ENCODE data around the gene TBCCD1. TPM values are rescaled to one million over a fixed set of nuclear protein-coding genes. Genes with fewer than 3 reads are reported as not detected.
A peak's percentile ranks its signal among the peaks of the same experiment; 100 is the strongest.

Gene TBCCD1
- total and polyA plus RNA-seq, 2 of the 8 experiments (the other 6 are each of a cell fraction or from before 2014, with no cell fraction given), result 11.3 to 13.9 TPM

- no peaks in the 10 kb centered on the region for H3K4me1 ChIP-seq (replicated peaks in 1 of 4; ENCODE audit: control insufficient read depth in 3 of 4, insufficient read depth in 4 of 4, low read length in 3 of 4)
- ChIA-PET POLR2A (ENCODE audit: partially characterized antibody) (interaction anchor here (1.0 to 5.4 kb wide), 2 partner anchors 181 to 185 kb away, joined by 3 to 34 read pairs; partner anchors contain the start of gene EIF4A2), CTCF (ENCODE audit: partially characterized antibody) (interaction anchor here (0.6 to 23.7 kb wide), 9 partner anchors 10 to 561 kb away, joined by 3 to 333 read pairs (median 3); partner anchors contain the start of gene AHSG)
- no peaks in the 10 kb centered on the region; a peak in 1 of 7 replicates for H3K27me3 ChIP-seq (replicated peaks in 1 of 4; ENCODE audit: control insufficient read depth in 3 of 4, extremely low read depth in 1 of 4, insufficient read depth in 3 of 4, low read length in 3 of 4)
- no peaks in the 10 kb centered on the region for H3K36me3 ChIP-seq (ENCODE audit: control insufficient read depth in 2 of 4, insufficient read depth in 4 of 4, low read length in 3 of 4)
- H3K23ac ChIP-seq (ENCODE audit: insufficient read length), result no peak overlapping the region
- H4K8ac ChIP-seq (ENCODE audit: extremely low read depth, insufficient read depth, low read length), result no peak overlapping the region
- WGBS, 2 experiments (ENCODE audit: extremely low coverage in 1 of 2, insufficient coverage in 1 of 2, insufficient read length in 1 of 2, insufficient replicate concordance in 2 of 2, low coverage in 1 of 2, low lambda C conversion rate in 2 of 2, missing lambda C conversion rate in 1 of 2), result 91% methylated on average over 7 of the region's 7 CpGs; no CpG with 5 or more reads in 1 of the 2 experiments
- H2BK5ac ChIP-seq (ENCODE audit: low read depth, low read length), result no peak overlapping the region
- H3K14ac ChIP-seq (ENCODE audit: insufficient read length), result no peak overlapping the region
- H2BK15ac ChIP-seq (ENCODE audit: low read length), result no peak overlapping the region
- no peak overlapping the region for H2BK20ac ChIP-seq (ENCODE audit: low read length)
- H3K27ac ChIP-seq (ENCODE audit: low read depth, low read length), result no peak overlapping the region
- H4K91ac ChIP-seq (replicated peaks; ENCODE audit: insufficient read length, low read length), result no peak overlapping the region
- peak overlapping the region; percentile 86 for H2AFZ ChIP-seq (ENCODE audit: low read length)
- H3K9me3 ChIP-seq (ENCODE audit: insufficient read depth in 2 of 2, low read depth in 1 of 2, low read length in 1 of 2), result no peaks in the 10 kb centered on the region
- no peaks in the 10 kb centered on the region for H3K79me1 ChIP-seq (ENCODE audit: low read depth, low read length)
- no peak for FAIRE-seq
- H2BK12ac ChIP-seq (ENCODE audit: low read depth, low read length), result no peak overlapping the region
- no peak overlapping the region for H3K18ac ChIP-seq (ENCODE audit: extremely low read depth, low read length)
- no peak for DNase-seq (ENCODE audit: low read depth in 1 of 2, low spot score in 2 of 2)
- no peak overlapping the region for H3K9ac ChIP-seq (replicated peaks in 1 of 4; ENCODE audit: extremely low read depth in 1 of 4, low read depth in 3 of 4, low read length in 3 of 4)
- H3K23me2 ChIP-seq (ENCODE audit: low read depth, low read length), result no peaks in the 10 kb centered on the region
- H3K4me2 ChIP-seq (ENCODE audit: insufficient read depth in 1 of 2, low read depth in 2 of 2, low read length in 2 of 2), result no peak overlapping the region
- H2AK5ac ChIP-seq (ENCODE audit: low read depth, low read length), result no peak overlapping the region
- no peak overlapping the region for H4K5ac ChIP-seq (ENCODE audit: insufficient read length, low read depth, low read length)
- H3K4ac ChIP-seq (replicated peaks; ENCODE audit: insufficient read length, low read depth, low read length), result no peak overlapping the region
- no peaks in the 10 kb centered on the region for H4K20me1 ChIP-seq (replicated peaks in 1 of 2; ENCODE audit: control insufficient read depth in 1 of 2, insufficient read depth in 2 of 2, low read length in 2 of 2)
- H2BK120ac ChIP-seq (replicated peaks; ENCODE audit: low read depth, low read length), result no peak overlapping the region
- no peak overlapping the region for H3K4me3 ChIP-seq (ENCODE audit: extremely low read depth in 1 of 4, insufficient read depth in 2 of 4, low read depth in 3 of 4, low read length in 4 of 4)
- no peaks in the 10 kb centered on the region for H3K79me2 ChIP-seq (ENCODE audit: control insufficient read depth in 1 of 2, insufficient read depth in 2 of 2, low read length in 2 of 2)
- H3K56ac ChIP-seq (replicated peaks; ENCODE audit: insufficient read length, low read depth, low read length), result no peak overlapping the region
- TF ChIP-seq JUND (IDR thresholded peaks at IDR 0.05; ENCODE audit: low read length) (no peak), CHD1 (IDR thresholded peaks at IDR 0.05; ENCODE audit: low read depth, low read length) (no peak), CBX8 (IDR thresholded peaks at IDR 0.05; ENCODE audit: borderline replicate concordance, low read depth, low read length) (no peak), SUZ12 (IDR thresholded peaks at IDR 0.05; ENCODE audit: low read length) (no peak), ASH2L (IDR thresholded peaks at IDR 0.05; ENCODE audit: low read length) (no peak), SP1 (IDR thresholded peaks at IDR 0.05; ENCODE audit: low read depth, low read length) (no peak), E2F6 (IDR thresholded peaks at IDR 0.05) (no peak), JUN (IDR thresholded peaks at IDR 0.05; ENCODE audit: low read depth, low read length) (no peak), BACH1 (IDR thresholded peaks at IDR 0.05; ENCODE audit: low read length) (no peak), NANOG (IDR thresholded peaks at IDR 0.05; ENCODE audit: insufficient read depth, low read depth, low read length, poor library complexity, severe bottlenecking) (no peak)
Observed at GRCh38 chr3:186603159-186603558, 36.0 kb upstream of the TBCCD1 start.
